ENCODE measurements around the gene SLC7A1.

- TF ChIP-seq POLR2A (IDR thresholded peaks at IDR 0.05): no peak
- no peak for TF ChIP-seq CTCF (IDR thresholded peaks at IDR 0.05 in 8 of 11, conservative IDR thresholded peaks at IDR 0.05 in 3 of 11)
- no peak for TF ChIP-seq POLR2AphosphoS5 (IDR thresholded peaks at IDR 0.05)
These were observed 52.0 kb downstream of the SLC7A1 start for GRCh38 chr13:29543230-29544215.

All from spleen (tissue), 7 donors.